ENCODE results near the gene TSPO. TPM values are rescaled to one million over a fixed set of nuclear protein-coding genes. Genes with fewer than 3 reads are reported as not detected.
A peak's percentile ranks its signal among the peaks of the same experiment; 100 is the strongest.

The TSPO gene
- total RNA-seq, 2 experiments from 2014 or later, result 43.8 to 45.6 TPM

DNA sequence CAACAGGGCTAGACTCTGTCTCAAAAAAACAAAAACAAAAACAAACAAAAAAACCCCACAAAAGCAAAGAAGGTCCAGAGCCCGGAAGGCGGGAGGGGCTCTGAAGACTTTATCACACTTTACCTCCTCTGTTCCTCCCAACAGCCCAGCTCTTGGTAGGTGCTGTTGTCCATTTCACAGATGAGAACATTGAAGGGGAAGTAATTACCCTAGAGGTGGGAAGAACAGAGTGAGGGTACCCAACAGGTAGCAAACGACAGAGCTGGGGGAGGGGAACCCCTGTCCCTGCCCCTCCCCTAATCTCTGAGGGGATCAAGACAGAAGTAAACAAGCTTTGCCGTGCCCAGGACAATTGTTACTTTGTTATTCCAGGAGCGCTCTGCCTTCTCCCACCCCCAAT lies 41.8 kb upstream of the TSPO start:
- H3K27me3 Mint-ChIP-seq, result no peaks in the 10 kb centered on the region
- no peaks in the 10 kb centered on the region for H3K9me3 Mint-ChIP-seq
- Histone ChIP-seq H3K9me3 (ENCODE audit: control insufficient read depth in 1 of 2, insufficient read depth in 1 of 2, low read length in 2 of 2) (no peaks in the 10 kb centered on the region), H3K27me3 (ENCODE audit: control insufficient read depth in 1 of 2, insufficient read depth in 2 of 2, low read length in 2 of 2) (no peaks in the 10 kb centered on the region), H3K4me3 (ENCODE audit: low read length) (no peak overlapping the region), H3K36me3 (ENCODE audit: insufficient read depth, low read length) (no peaks in the 10 kb centered on the region), H3K27ac (ENCODE audit: low read depth in 1 of 2, low read length in 2 of 2) (no peak overlapping the region), H3K4me1 (ENCODE audit: insufficient read depth, low read length) (peaks cover 14% of the 10 kb centered on the region)
- intact Hi-C loops (cut with DNase I, micrococcal nuclease), result no loop called here
- no peaks in the 10 kb centered on the region for H3K36me3 Mint-ChIP-seq (ENCODE audit: low read depth)
- CTCF ChIA-PET, result interaction anchor here (1.3 kb wide), 1 partner anchor 19 kb away, joined by 3 read pairs; no protein-coding TSS in a partner anchor
- TF ChIP-seq, protein P1, sequence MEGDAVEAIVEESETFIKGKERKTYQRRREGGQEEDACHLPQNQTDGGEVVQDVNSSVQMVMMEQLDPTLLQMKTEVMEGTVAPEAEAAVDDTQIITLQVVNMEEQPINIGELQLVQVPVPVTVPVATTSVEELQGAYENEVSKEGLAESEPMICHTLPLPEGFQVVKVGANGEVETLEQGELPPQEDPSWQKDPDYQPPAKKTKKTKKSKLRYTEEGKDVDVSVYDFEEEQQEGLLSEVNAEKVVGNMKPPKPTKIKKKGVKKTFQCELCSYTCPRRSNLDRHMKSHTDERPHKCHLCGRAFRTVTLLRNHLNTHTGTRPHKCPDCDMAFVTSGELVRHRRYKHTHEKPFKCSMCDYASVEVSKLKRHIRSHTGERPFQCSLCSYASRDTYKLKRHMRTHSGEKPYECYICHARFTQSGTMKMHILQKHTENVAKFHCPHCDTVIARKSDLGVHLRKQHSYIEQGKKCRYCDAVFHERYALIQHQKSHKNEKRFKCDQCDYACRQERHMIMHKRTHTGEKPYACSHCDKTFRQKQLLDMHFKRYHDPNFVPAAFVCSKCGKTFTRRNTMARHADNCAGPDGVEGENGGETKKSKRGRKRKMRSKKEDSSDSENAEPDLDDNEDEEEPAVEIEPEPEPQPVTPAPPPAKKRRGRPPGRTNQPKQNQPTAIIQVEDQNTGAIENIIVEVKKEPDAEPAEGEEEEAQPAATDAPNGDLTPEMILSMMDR (IDR thresholded peaks at IDR 0.05), result no peak
- H3K4me3 Mint-ChIP-seq, result peak overlapping the region; percentile 55
- H3K4me1 Mint-ChIP-seq (ENCODE audit: low read depth), result peaks cover 9% of the 10 kb centered on the region
- no peak overlapping the region for H3K27ac Mint-ChIP-seq
- DNase-seq (no peak), ATAC-seq (ENCODE audit: poor library complexity) (no peak)
- POLR2A ChIA-PET, result interaction anchor here (0.7 to 0.9 kb wide), 2 partner anchors 14 to 78 kb away, joined by 3 to 4 read pairs; no protein-coding TSS in a partner anchor

DNA sequence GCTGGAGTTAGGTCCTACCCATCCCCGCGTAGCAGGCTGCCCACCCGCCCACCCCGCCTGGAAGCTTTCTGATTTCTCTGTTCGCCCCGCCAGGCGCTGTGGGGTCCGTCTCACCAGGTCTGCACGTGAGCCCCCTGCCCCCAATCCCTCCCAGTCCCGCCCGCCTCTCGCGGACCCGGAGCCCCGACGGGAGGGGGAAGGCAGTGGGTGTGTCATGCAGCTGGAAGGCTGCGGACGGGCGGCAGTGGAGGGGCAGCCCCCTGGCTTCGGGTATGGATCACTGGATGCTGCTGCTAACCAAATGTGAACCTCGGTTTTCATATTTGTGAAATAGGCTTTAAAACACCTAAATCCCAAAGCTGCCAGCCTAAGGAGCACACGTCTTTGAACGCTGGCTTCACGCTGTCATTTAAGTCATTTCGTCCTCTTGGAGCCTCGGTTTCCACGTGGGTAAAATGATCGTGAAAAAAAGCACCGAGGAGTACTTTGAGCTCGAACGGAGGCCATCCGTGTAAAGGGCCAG lies 41.4 kb upstream of the TSPO start:
- intact Hi-C loops (cut with DNase I, micrococcal nuclease), result loop anchor here (2.0 to 5.0 kb wide), 2 partner anchors 77 kb away; partner anchors contain the start of gene TTLL12 (in 2 of the 2)
- H3K27ac ChIP-seq (ENCODE audit: low read depth in 1 of 2, low read length in 2 of 2), result no peak overlapping the region
- H3K9me3 Mint-ChIP-seq, result no peaks in the 10 kb centered on the region
- peaks cover 14% of the 10 kb centered on the region for H3K4me1 ChIP-seq (ENCODE audit: insufficient read depth, low read length)
- H3K4me3 ChIP-seq (ENCODE audit: low read length), result peak overlapping the region; percentile 58
- no peaks in the 10 kb centered on the region for H3K27me3 Mint-ChIP-seq
- H3K9me3 ChIP-seq (ENCODE audit: control insufficient read depth in 1 of 2, insufficient read depth in 1 of 2, low read length in 2 of 2), result no peaks in the 10 kb centered on the region
- H3K36me3 Mint-ChIP-seq (ENCODE audit: low read depth), result no peaks in the 10 kb centered on the region
- peak in 1 of 14 experiments; percentile 23 for DNase-seq
- TF ChIP-seq, protein P1 (IDR thresholded peaks at IDR 0.05), result no peak
- no peaks in the 10 kb centered on the region for H3K36me3 ChIP-seq (ENCODE audit: insufficient read depth, low read length)
- H3K4me3 Mint-ChIP-seq, result peak overlapping the region; percentile 87
- no peak overlapping the region for H3K27ac Mint-ChIP-seq
- peaks cover 9% of the 10 kb centered on the region for H3K4me1 Mint-ChIP-seq (ENCODE audit: low read depth)
- no peaks in the 10 kb centered on the region for H3K27me3 ChIP-seq (ENCODE audit: control insufficient read depth in 1 of 2, insufficient read depth in 2 of 2, low read length in 2 of 2)
- ChIA-PET POLR2A (interaction anchor here (0.7 to 1.3 kb wide), 5 partner anchors 14 to 95 kb away, joined by 3 to 6 read pairs (median 4); partner anchors contain the start of genes PACSIN2 and TTLL12), CTCF (interaction anchor here (1.3 kb wide), 1 partner anchor 20 kb away, joined by 3 read pairs; no protein-coding TSS in a partner anchor)
- peak; percentile 2 for ATAC-seq (ENCODE audit: poor library complexity)

DNA sequence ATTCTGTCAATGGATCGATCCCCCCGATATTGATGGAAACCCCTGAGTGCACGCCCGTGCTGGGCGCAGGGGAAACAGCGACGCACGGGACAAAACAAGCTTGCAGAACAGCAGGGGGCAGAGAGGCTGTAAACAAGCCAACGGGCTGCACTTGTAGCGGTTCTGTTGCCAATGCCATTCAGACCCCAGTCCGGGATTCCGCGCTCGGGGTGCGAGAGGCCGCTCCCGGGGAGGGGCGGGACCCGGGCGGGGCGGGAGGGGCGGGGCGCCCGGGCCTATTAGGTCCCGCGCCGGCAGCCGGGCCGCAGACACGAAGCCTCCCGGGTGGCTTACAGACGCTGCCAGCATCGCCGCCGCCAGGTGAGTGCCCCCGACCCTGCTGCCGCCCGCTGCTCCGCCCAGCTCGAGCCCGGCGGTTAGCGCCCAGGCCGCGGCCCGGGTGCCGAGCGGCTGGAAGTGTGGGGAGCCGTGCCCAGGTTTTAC lies 40.9 kb upstream of the TSPO start, which contains the start of gene BIK:
Gene BIK, plus strand, starts transcription at position 307 of the 483 bp plus-strand sequence. CDS start 13,273 bp downstream, outside the sequence.
- TF ChIP-seq, protein P1 (IDR thresholded peaks at IDR 0.05), result peak; percentile 26

More for the DNA sequence above, 40.9 kb upstream of the TSPO start, which contains the start of gene BIK:
- no peaks in the 10 kb centered on the region for H3K9me3 ChIP-seq (ENCODE audit: control insufficient read depth in 1 of 2, insufficient read depth in 1 of 2, low read length in 2 of 2)
- no peaks in the 10 kb centered on the region for H3K36me3 Mint-ChIP-seq (ENCODE audit: low read depth)
- POLR2A ChIA-PET, result interaction anchor here (0.9 to 1.3 kb wide), 3 partner anchors 26 to 95 kb away, joined by 3 to 6 read pairs (median 6); partner anchors contain the start of genes PACSIN2 and TTLL12
- intact Hi-C loops (cut with DNase I, micrococcal nuclease), result loop anchor here (2.0 to 5.0 kb wide), 2 partner anchors 76 to 77 kb away; partner anchors contain the start of gene TTLL12 (in 2 of the 2)
- H3K36me3 ChIP-seq (ENCODE audit: insufficient read depth, low read length), result no peaks in the 10 kb centered on the region
- CTCF ChIA-PET, result interaction anchor here (1.3 kb wide), 1 partner anchor 20 kb away, joined by 3 read pairs; no protein-coding TSS in a partner anchor
- H3K4me1 ChIP-seq (ENCODE audit: insufficient read depth, low read length), result peaks cover 14% of the 10 kb centered on the region
- peaks cover 9% of the 10 kb centered on the region for H3K4me1 Mint-ChIP-seq (ENCODE audit: low read depth)
- no peaks in the 10 kb centered on the region for H3K27me3 Mint-ChIP-seq
- H3K4me3 Mint-ChIP-seq, result peak within 1 kb of the TSS; percentile 87
- peak within 1 kb of the TSS; percentile 51 for H3K27ac Mint-ChIP-seq
- H3K27me3 ChIP-seq (ENCODE audit: control insufficient read depth in 1 of 2, insufficient read depth in 2 of 2, low read length in 2 of 2), result no peaks in the 10 kb centered on the region
- peak within 1 kb of the TSS; percentile 58 for H3K4me3 ChIP-seq (ENCODE audit: low read length)
- DNase-seq (peak in 13 of 14 experiments; percentile 23 to 72 (median 32)), ATAC-seq (ENCODE audit: poor library complexity) (peak; percentile 48)
- H3K27ac ChIP-seq (ENCODE audit: low read depth in 1 of 2, low read length in 2 of 2), result no peak within 1 kb of the TSS
- H3K9me3 Mint-ChIP-seq, result no peaks in the 10 kb centered on the region

Measured in CD4-positive, alpha-beta T cell (primary cell).